ENCODE measurements around the gene ATP1A3.

- no peak for TF ChIP-seq CTCF (IDR thresholded peaks at IDR 0.05)
- no peak for TF ChIP-seq POLR2A (IDR thresholded peaks at IDR 0.05)
Measured at GRCh38 chr19:42023121-42023942, 29.3 kb upstream of the ATP1A3 start.
